Progenitor cell of endocrine pancreas (in vitro differentiated cells): Measurements from ENCODE around the gene JAM3. TPM values are rescaled to one million over a fixed set of nuclear protein-coding genes. Genes with fewer than 3 reads are reported as not detected.

Experiments used
- DNase-seq: peaks from one replicate; pipeline ENCODE4 v3.0.0; 2021; ENCODE audit warnings: low spot score; ENCODE audit not compliant: unreplicated experiment
- H3K27ac Mint-ChIP-seq: 2 replicates; pipeline ENCODE4 v1.8.0; 2021; ENCODE audit warnings: mild to moderate bottlenecking, moderate library complexity, mixed read lengths
- H3K27me3 Mint-ChIP-seq: 2 replicates; pipeline ENCODE4 v1.8.0; 2021; ENCODE audit warnings: mixed read lengths
- H3K36me3 Mint-ChIP-seq: 2 replicates; pipeline ENCODE4 v1.8.0; 2022; ENCODE audit warnings: mixed read lengths; ENCODE audit not compliant: insufficient read depth
- H3K4me1 Mint-ChIP-seq: 2 replicates; pipeline ENCODE4 v1.8.0; 2021; ENCODE audit warnings: low read depth, mixed read lengths
- H3K4me3 Mint-ChIP-seq: 2 replicates; pipeline ENCODE4 v1.8.0; 2021; ENCODE audit warnings: low read depth, mild to moderate bottlenecking, moderate library complexity, mixed read lengths
- H3K9me3 Mint-ChIP-seq: 2 replicates; pipeline ENCODE4 v1.8.0; 2021; ENCODE audit warnings: low read depth, mixed read lengths
- total RNA-seq: library from RNA; stranded (reverse); gene quantifications from 2 replicates; pipeline ENCODE4 v1.2.1, GENCODE V29; 2021
- TF ChIP-seq, protein P1 (sequence below): fragments of 200-600 bp; sonication (generic); IDR thresholded peaks from one replicate; pipeline ENCODE4 v1.5.0; 2021; ENCODE audit warnings: antibody characterized with exemption, mild to moderate bottlenecking; ENCODE audit not compliant: unreplicated experiment

JAM3 gene
- total RNA-seq, 1 donor from 2014 or later = 37.0 TPM

DNA sequence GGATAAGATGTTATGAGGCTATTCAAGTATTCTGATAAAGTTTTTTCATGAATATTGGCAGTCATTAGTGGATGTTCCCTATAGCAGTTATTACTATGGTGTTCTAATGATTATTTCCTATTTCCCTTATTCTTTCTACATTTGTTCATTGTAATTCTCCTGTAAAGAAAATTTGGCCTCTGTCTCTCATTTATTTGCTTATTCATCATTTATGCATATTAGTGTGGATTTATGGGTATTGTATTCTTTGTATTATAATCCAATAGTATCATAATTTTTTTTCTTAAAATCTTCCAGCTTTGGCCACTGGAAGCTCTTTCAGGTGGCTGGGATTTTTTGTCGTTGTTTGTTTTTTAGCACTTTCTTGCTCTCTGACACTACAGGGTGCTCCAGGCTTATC is 47.3 kb downstream of the JAM3 start:
- no peak for DNase-seq
- Mint-ChIP-seq H3K27ac (no peak overlapping the region), H3K4me1 (peaks cover 7% of the 10 kb centered on the region), H3K4me3 (no peak overlapping the region), H3K27me3 (no peaks in the 10 kb centered on the region), H3K9me3 (no peaks in the 10 kb centered on the region), H3K36me3 (peaks cover 7% of the 10 kb centered on the region)
- TF ChIP-seq, protein P1, sequence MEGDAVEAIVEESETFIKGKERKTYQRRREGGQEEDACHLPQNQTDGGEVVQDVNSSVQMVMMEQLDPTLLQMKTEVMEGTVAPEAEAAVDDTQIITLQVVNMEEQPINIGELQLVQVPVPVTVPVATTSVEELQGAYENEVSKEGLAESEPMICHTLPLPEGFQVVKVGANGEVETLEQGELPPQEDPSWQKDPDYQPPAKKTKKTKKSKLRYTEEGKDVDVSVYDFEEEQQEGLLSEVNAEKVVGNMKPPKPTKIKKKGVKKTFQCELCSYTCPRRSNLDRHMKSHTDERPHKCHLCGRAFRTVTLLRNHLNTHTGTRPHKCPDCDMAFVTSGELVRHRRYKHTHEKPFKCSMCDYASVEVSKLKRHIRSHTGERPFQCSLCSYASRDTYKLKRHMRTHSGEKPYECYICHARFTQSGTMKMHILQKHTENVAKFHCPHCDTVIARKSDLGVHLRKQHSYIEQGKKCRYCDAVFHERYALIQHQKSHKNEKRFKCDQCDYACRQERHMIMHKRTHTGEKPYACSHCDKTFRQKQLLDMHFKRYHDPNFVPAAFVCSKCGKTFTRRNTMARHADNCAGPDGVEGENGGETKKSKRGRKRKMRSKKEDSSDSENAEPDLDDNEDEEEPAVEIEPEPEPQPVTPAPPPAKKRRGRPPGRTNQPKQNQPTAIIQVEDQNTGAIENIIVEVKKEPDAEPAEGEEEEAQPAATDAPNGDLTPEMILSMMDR = no peak

DNA sequence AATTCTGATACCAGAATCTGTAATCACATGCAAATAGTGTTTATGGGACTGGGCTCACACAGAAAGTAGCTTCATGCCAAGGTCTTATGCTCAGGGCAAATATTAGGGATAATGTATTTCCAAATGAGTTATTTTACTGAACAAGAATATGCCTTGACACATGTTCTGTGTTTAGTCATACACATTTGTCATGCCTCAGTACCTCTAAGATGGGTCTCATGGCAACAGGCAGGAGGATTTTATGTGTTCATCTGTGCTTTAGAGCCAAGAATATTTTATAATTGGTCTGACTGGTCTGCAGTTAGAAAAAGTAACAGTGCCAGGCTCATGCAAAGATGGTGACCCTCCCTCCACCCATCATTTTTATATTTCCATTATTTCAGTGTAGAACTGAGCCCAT is 49.1 kb downstream of the JAM3 start:
- no peaks in the 10 kb centered on the region for H3K9me3 Mint-ChIP-seq
- TF ChIP-seq, protein P1 = no peak
- no peak overlapping the region for H3K27ac Mint-ChIP-seq
- H3K36me3 Mint-ChIP-seq = no peaks in the 10 kb centered on the region
- no peak overlapping the region for H3K4me3 Mint-ChIP-seq
- peaks cover 3% of the 10 kb centered on the region for H3K27me3 Mint-ChIP-seq
- no peak for DNase-seq
- peaks cover 11% of the 10 kb centered on the region for H3K4me1 Mint-ChIP-seq

DNA sequence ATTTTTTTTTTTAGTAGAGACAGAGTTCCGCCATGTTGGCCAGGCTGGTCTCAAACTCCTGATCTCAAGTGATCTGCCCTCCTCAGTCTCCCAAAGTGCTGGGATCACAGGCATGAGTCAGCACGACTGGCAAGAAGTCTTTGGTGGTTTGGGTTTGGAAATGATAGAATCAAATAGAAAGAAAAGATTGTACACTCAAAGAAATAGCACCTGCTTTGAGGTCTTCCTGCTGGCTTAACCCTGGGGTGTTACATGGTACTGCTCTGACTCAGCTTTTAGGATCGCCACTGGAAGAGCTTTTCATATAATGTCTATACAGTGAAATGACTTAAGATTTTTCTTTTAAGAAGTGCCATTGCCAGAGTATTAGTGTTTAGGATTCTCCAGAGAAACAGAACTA is 50.2 kb downstream of the JAM3 start:
- H3K4me3 Mint-ChIP-seq = no peak overlapping the region
- peaks cover 11% of the 10 kb centered on the region for H3K4me1 Mint-ChIP-seq
- TF ChIP-seq, protein P1 = no peak
- peaks cover 2% of the 10 kb centered on the region for H3K36me3 Mint-ChIP-seq
- DNase-seq = no peak
- no peak overlapping the region for H3K27ac Mint-ChIP-seq
- peaks cover 14% of the 10 kb centered on the region for H3K27me3 Mint-ChIP-seq
- no peaks in the 10 kb centered on the region for H3K9me3 Mint-ChIP-seq

DNA sequence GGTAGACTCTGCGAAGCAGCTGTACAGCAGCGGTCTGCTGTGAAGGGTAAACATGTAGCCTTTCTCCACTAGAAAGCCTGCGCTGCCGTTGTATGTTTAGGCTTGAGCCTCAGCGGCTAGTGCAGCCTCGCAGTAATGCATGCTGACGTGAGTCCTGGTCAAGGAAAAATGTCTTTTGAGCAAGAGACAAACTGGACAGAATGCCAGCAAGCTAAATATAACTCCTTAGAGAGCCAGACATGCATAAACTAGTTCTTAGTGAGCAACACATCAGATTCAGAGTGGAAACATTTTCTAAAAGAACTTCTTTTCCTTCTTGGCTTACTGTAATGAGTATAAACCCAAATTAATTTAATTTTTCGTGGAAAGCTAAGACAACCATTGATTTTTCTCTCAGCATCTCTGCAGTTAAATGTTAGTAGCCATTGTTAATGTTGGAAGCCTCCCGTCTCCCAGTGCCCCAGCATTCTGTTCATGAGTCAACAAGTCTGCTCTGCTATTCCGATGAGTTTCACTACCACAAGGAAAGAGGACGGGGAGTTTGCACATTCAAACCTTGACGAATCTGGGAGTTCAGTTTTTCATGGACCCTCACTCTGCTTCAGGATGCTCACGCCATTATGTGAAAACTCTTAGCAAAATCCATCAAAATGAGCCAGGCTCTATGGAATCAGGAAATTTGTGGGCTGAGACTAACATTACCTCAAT is 51.4 kb downstream of the JAM3 start:
- no peaks in the 10 kb centered on the region for H3K9me3 Mint-ChIP-seq
- H3K27me3 Mint-ChIP-seq = peaks cover 24% of the 10 kb centered on the region
- H3K36me3 Mint-ChIP-seq = peaks cover 2% of the 10 kb centered on the region
- DNase-seq = no peak
- H3K4me3 Mint-ChIP-seq = no peak overlapping the region
- H3K4me1 Mint-ChIP-seq = peaks cover 12% of the 10 kb centered on the region
- no peak overlapping the region for H3K27ac Mint-ChIP-seq
- TF ChIP-seq, protein P1 = no peak

DNA sequence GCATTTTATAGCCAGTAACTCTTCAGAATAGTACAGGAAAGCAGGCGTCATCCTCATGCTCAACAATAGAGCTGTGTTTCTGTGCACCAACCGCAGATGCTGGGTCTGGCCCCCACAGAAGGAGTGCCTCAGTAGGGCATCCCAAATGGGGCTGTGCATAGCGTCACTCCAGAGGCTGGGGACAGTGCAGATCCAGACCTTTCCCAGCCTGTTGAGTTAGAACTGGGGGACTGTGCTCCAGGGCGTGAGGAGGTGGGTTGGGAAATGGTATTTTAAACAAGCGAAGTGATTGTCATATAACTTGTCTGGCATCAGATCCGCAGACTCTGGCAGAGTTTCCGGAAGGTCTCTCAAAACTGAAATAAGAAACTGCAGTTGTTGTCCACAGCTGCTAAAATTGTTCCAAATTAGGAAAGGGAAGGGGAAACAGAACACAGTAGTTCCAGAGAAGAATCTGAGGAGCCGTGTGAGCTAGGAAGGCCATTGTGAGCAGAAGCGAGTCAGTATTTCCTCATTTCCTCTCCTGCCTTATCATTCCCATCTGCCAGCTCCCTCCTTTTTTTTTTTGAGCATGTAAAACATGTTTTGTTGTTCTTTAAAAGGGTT is 52.2 kb downstream of the JAM3 start:
- Mint-ChIP-seq H3K4me3 (no peak overlapping the region), H3K27ac (no peak overlapping the region), H3K27me3 (peaks cover 32% of the 10 kb centered on the region), H3K36me3 (peaks cover 2% of the 10 kb centered on the region), H3K4me1 (peaks cover 11% of the 10 kb centered on the region), H3K9me3 (no peaks in the 10 kb centered on the region)
- DNase-seq = no peak
- TF ChIP-seq, protein P1 = no peak
